Adrenal gland (tissue), 12 donors: ENCODE measurements around the gene KLHL29. TPM values are rescaled to one million over a fixed set of nuclear protein-coding genes. Genes with fewer than 3 reads are reported as not detected.

Experiments
- DNase-seq, 7 donors: peaks; one replicate each; pipeline ENCODE4 v3.0.0-alpha.2; 2019 to 2020
- H3K27ac ChIP-seq, 5 donors: fragments of 200-600 bp; sonication (generic) in 4 of 5; 1 replicate in 3 of 5; 2 replicates in 2 of 5; pipeline versions ENCODE4 v1.5.1 to v1.8.0; 2016 to 2020; ENCODE audit warnings: mild to moderate bottlenecking in 1 of 5
- H3K27me3 ChIP-seq: fragments of 200-600 bp; 2 replicates; pipeline ENCODE4 v1.8.0; 2021
- H3K36me3 ChIP-seq, 2 donors: fragments of 200-600 bp; replicated peaks in 1 of 2; 1 replicate in 1 of 2; 2 replicates in 1 of 2; pipeline versions ENCODE4 v1.5.1 to v1.8.0; 2018 to 2022
- H3K4me1 ChIP-seq, 2 donors: fragments of 200-600 bp; replicated peaks in 1 of 2; 1 replicate in 1 of 2; 2 replicates in 1 of 2; pipeline versions ENCODE4 v1.5.1 to v1.8.0; 2018 to 2021
- H3K4me3 ChIP-seq, 4 donors: fragments of 200-600 bp; sonication (generic) in 3 of 4; one replicate each; pipeline ENCODE4 v1.5.1; 2016 to 2018
- H3K9me3 ChIP-seq, 3 donors: fragments of 200-600 bp; sonication (generic) in 1 of 3; replicated peaks in 1 of 3; 1 replicate in 2 of 3; 2 replicates in 1 of 3; pipeline versions ENCODE4 v1.5.1 to v1.8.0; 2016 to 2021
- POLR2A ChIP-seq, 2 donors: fragments of 450-650 bp; IDR thresholded peaks; one replicate each; pipeline ENCODE4 v1.6.1; 2017; ENCODE audit warnings: antibody characterized with exemption in 2 of 2, mild to moderate bottlenecking in 2 of 2, moderate library complexity in 1 of 2
- WGBS, 4 donors: extraction: QIAGEN DNeasy Blood & Tissue Kit in 2 of 4; methylation state at CpG; one replicate each; pipeline versions ENCODE4 v1.1.5 to v1.1.7; 2013 to 2017; 5-methylcytosine and 5-hydroxymethylcytosine counted together
- intact Hi-C, 2 donors: fragments of 100-400 bp; cut with DNase I; formaldehyde crosslinking; loops; one replicate each; pipeline versions ENCODE4 v1.14.1 to v1.15.0; 2022 to 2023
- polyA plus RNA-seq, 3 donors: library from polyadenylated mRNA; stranded (reverse); fragments of 200-250 nt in 2 of 3; fragments of 350-450 nt in 1 of 3; fragmentation: Illumina TruSeq in 1 of 3; extraction: RNeasy Lipid Tissue Mini Kit (QIAGEN cat#74804) in 1 of 3; gene quantifications; one replicate each; pipeline ENCODE4 v1.2.3, GENCODE V29; 2013 to 2014
- total RNA-seq, 9 donors: library from RNA; depleted of rRNA in 4 of 9; stranded (reverse); fragments of >200 nt in 4 of 9; fragments of 120-200 nt in 1 of 9; fragmentation: NEBNext Ultra II Directional in 1 of 9; extraction: Animal tissue kit (Norgen Biotek cat#: 25700) in 1 of 9; gene quantifications; one replicate each; pipeline versions ENCODE4 v1.1.0 to v1.2.4, GENCODE V29; 2013 to 2023
- TF ChIP-seq, protein P1 (sequence below), 6 experiments: fragments of 450-650 bp in 4 of 6; fragments of 200-600 bp in 2 of 6; sonication (generic) in 1 of 6; IDR thresholded peaks; 1 replicate in 5 of 6; 2 replicates in 1 of 6; pipeline versions ENCODE4 v1.5.1 to v1.8.0; 2016 to 2021; ENCODE audit warnings: antibody characterized with exemption in 6 of 6, mild to moderate bottlenecking in 2 of 6, moderate library complexity in 1 of 6
- donor health status: healthy with polysubstance abuse.
- donor health status: Bipolar disorder and iron deficiency.
- donor health status: DM: yes; HTN: yes; CAD: no.
- donor health status: DM: no; HTN: no; CAD: no.
- donor health status: DM: no; HTN: no; CAD: no.
- donor health status: DM: yes; HTN: yes; CAD: no.

Gene KLHL29
- total and polyA plus RNA-seq, 12 donors: 1.9 to 24.5 (median 15.7) TPM

DNA sequence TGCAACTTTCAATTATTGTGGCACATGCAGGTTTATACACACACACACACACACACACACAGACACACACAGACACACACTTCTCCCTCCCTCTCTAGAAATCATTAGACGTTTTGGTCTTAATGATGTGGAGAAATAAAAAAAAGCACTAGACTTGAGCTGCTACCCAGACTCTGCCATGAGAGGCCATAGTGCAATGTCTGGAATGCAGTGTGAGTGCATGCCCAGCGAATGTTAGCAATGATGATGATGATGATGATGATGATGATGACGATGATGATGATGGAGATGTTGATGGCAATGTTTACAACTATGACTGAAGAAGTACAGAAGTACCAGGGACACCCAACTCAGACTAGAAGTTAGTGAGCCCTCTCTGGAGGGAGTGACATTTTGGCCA is 23.8 kb upstream of the KLHL29 start:
- TF ChIP-seq POLR2A (IDR thresholded peaks at IDR 0.05): no peak
- TF ChIP-seq, protein P1, sequence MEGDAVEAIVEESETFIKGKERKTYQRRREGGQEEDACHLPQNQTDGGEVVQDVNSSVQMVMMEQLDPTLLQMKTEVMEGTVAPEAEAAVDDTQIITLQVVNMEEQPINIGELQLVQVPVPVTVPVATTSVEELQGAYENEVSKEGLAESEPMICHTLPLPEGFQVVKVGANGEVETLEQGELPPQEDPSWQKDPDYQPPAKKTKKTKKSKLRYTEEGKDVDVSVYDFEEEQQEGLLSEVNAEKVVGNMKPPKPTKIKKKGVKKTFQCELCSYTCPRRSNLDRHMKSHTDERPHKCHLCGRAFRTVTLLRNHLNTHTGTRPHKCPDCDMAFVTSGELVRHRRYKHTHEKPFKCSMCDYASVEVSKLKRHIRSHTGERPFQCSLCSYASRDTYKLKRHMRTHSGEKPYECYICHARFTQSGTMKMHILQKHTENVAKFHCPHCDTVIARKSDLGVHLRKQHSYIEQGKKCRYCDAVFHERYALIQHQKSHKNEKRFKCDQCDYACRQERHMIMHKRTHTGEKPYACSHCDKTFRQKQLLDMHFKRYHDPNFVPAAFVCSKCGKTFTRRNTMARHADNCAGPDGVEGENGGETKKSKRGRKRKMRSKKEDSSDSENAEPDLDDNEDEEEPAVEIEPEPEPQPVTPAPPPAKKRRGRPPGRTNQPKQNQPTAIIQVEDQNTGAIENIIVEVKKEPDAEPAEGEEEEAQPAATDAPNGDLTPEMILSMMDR (IDR thresholded peaks at IDR 0.05): no peak
- intact Hi-C loops: no loop called here
- Histone ChIP-seq H3K4me1 (no peaks in the 10 kb centered on the region), H3K36me3 (no peaks in the 10 kb centered on the region), H3K27ac (no peak overlapping the region), H3K9me3 (no peaks in the 10 kb centered on the region), H3K4me3 (no peak overlapping the region), H3K27me3 (no peaks in the 10 kb centered on the region)
- DNase-seq: no peak
- 76 to 85% (median 82%) methylated on average over 3 of the region's 3 CpGs for WGBS, 4 donors

DNA sequence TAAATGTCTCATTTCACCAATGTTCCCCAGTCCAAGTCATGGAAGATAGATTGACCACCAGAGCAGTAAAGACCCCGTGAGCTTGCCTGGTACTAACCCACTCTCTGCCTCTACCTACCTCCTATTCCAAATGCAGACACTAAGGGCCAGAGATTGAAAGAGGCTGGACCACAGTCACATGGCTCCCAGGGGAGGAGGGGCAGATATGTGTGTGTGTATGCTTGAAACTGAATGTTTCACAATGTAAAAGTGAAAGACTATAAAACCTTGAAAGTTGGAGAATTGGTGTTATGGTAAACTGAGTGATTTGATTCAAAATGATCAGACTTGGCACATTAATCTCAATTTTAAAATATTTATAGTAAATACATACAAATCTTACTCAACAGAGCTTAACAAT is 21.7 kb upstream of the KLHL29 start:
- DNase-seq: no peak
- Histone ChIP-seq H3K36me3 (no peaks in the 10 kb centered on the region), H3K27me3 (no peaks in the 10 kb centered on the region), H3K4me3 (no peak overlapping the region), H3K27ac (no peak overlapping the region), H3K4me1 (peaks cover 0 to 4% of the 10 kb centered on the region in 2 donors), H3K9me3 (no peaks in the 10 kb centered on the region)
- intact Hi-C loops: no loop called here
- WGBS, 4 donors: 77 to 88% (median 82%) methylated on average over 1 of the region's 1 CpG
- TF ChIP-seq, protein P1 (IDR thresholded peaks at IDR 0.05): no peak
- no peak for TF ChIP-seq POLR2A (IDR thresholded peaks at IDR 0.05)

DNA sequence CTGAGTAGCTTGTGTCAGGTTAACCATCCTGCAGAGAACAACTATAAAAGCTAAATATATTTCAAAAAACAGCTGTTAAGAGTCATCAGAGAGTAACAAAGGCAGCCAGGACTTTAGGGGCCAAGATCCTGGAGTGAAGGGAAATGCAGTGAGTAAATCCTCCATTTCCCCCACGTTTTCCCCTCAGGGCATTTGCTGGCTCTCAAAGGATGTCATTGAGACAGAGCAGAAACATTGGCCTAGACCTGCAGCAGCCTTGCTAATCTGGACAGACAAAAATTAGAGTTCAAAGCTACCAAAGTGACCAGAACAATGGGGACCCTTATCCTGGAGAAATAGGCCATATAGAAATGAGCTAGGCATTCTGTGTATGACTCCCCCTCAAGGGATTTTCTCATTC is 21.1 kb upstream of the KLHL29 start:
- Histone ChIP-seq H3K36me3 (no peaks in the 10 kb centered on the region), H3K4me1 (peaks cover 0 to 4% of the 10 kb centered on the region in 2 donors), H3K4me3 (no peak overlapping the region), H3K27ac (no peak overlapping the region), H3K27me3 (no peaks in the 10 kb centered on the region), H3K9me3 (no peaks in the 10 kb centered on the region)
- DNase-seq: no peak
- TF ChIP-seq, protein P1 (IDR thresholded peaks at IDR 0.05): no peak
- TF ChIP-seq POLR2A (IDR thresholded peaks at IDR 0.05): no peak
- intact Hi-C loops: no loop called here
- WGBS, 4 donors: 46 to 58% (median 50%) methylated on average over 1 of the region's 1 CpG

DNA sequence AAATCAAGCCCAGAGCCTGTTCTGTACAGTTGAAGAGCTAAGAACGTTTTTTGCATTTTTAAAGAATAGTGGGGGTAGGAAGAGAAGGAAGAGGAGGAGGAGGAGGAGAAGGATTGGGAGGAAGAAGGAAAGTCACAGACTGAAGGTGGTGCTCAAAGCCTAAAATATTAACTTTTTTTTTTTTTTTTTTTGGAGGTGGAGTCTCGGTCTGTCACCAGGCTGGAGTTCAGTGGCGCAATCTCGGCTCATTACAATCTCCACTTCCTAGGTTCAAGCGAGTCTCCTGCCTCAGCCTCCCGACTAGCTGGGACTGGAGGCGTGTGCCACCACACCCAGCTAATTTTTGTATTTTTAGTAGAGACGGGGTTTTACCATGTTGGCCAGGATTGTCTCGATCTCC is 18.3 kb upstream of the KLHL29 start:
- Histone ChIP-seq H3K4me3 (peak overlapping the region in 1 of 4 donors; percentile 14), H3K36me3 (no peaks in the 10 kb centered on the region), H3K9me3 (no peaks in the 10 kb centered on the region), H3K27me3 (no peaks in the 10 kb centered on the region), H3K4me1 (peaks cover 0 to 4% of the 10 kb centered on the region in 2 donors), H3K27ac (no peak overlapping the region)
- TF ChIP-seq POLR2A (IDR thresholded peaks at IDR 0.05): no peak
- TF ChIP-seq, protein P1 (IDR thresholded peaks at IDR 0.05): peak in 3 of 6 experiments; percentile 9 to 40 (median 14)
- intact Hi-C loops: no loop called here
- peak in 5 of 7 donors; percentile 29 to 66 (median 57) for DNase-seq
- 42 to 54% (median 49%) methylated on average over 9 of the region's 9 CpGs for WGBS, 4 donors
